A673 (cell line): Measurements from ENCODE around the gene HERC3. TPM values are rescaled to one million over a fixed set of nuclear protein-coding genes. Genes with fewer than 3 reads are reported as not detected.
A peak's percentile ranks its signal among the peaks of the same experiment; 100 is the strongest.

Experiments
- BruUV-seq: library from RNA; stranded (reverse); fragments of 400-500 nt; replicated peaks from 2 replicates; lab custom pipeline; 2021; lab: Mats Ljungman, UMichigan
- CTCF ChIA-PET: fragments of 300-600 bp; sonication (Branson Sonifier 250); formaldehyde crosslinking; loops from one replicate; lab custom pipeline; 2022; ENCODE audit warnings: antibody characterized with exemption; lab: Charles Lee
- POLR2A ChIA-PET: fragments of 300-600 bp; sonication (Branson Sonifier 250); formaldehyde crosslinking; loops from one replicate; lab custom pipeline; 2022; ENCODE audit warnings: antibody characterized with exemption; ENCODE audit not compliant: low non-redundant PET; lab: Charles Lee
- DNase-seq: peaks from one replicate; pipeline ENCODE4 v3.0.0-alpha.2; 2015; ENCODE audit warnings: low spot score
- H3K27ac ChIP-seq: fragments of 200-600 bp; sonication (generic); 2 replicates; pipeline ENCODE4 v1.5.1; 2016; ENCODE audit warnings: mixed run types, low read depth, mild to moderate bottlenecking, mixed read lengths, antibody characterized with exemption, low read length; ENCODE audit not compliant: poor library complexity, severe bottlenecking
- H3K27me3 ChIP-seq: fragments of 200-600 bp; sonication (generic); replicated peaks from 2 replicates; pipeline ENCODE4 v1.6.1; 2017; ENCODE audit warnings: mixed run types, low read depth, mild to moderate bottlenecking, mixed read lengths, antibody characterized with exemption, low read length; ENCODE audit not compliant: insufficient read depth, poor library complexity
- H3K36me3 ChIP-seq: fragments of 200-600 bp; sonication (generic); 2 replicates; pipeline ENCODE4 v1.6.1; 2016; ENCODE audit warnings: mixed run types, mild to moderate bottlenecking, mixed read lengths, antibody characterized with exemption, low read length; ENCODE audit not compliant: insufficient read depth, poor library complexity, severe bottlenecking
- H3K4me1 ChIP-seq: fragments of 200-600 bp; sonication (generic); 2 replicates; pipeline ENCODE4 v1.6.1; 2017; ENCODE audit warnings: mixed run types, mild to moderate bottlenecking, mixed read lengths, antibody characterized with exemption, low read length; ENCODE audit not compliant: insufficient read depth, poor library complexity, severe bottlenecking
- H3K4me3 ChIP-seq: fragments of 200-600 bp; sonication (generic); 2 replicates; pipeline ENCODE4 v1.5.1; 2016; ENCODE audit warnings: low read depth, mixed run types, mild to moderate bottlenecking, mixed read lengths, low read length; ENCODE audit not compliant: poor library complexity, severe bottlenecking
- H3K9me3 ChIP-seq: fragments of 200-600 bp; sonication (generic); 2 replicates; pipeline ENCODE4 v1.6.1; 2016; ENCODE audit warnings: mixed run types, low read depth, mild to moderate bottlenecking, mixed read lengths, antibody characterized with exemption, low read length; ENCODE audit not compliant: poor library complexity, severe bottlenecking
- EZH2 ChIP-seq: fragments of 200-600 bp; sonication (generic); IDR thresholded peaks from 2 replicates; pipeline ENCODE4 v1.6.1; 2017; ENCODE audit warnings: borderline replicate concordance, low read depth, mild to moderate bottlenecking, mixed read lengths, antibody characterized with exemption, low read length; ENCODE audit not compliant: poor library complexity, severe bottlenecking
- intact Hi-C: fragments of 100-400 bp; cut with micrococcal nuclease; formaldehyde crosslinking; loops from one replicate; pipeline ENCODE4 v1.10.0; 2022; ENCODE audit not compliant: unreplicated experiment
- total RNA-seq: library from RNA; stranded (reverse); gene quantifications from 2 replicates; pipeline ENCODE4 v1.2.3, GENCODE V29; 2021
- TF ChIP-seq, protein P1 (sequence below): fragments of 300-800, 200-600 bp; sonication (generic); conservative IDR thresholded peaks from 2 replicates; pipeline ENCODE4 v1.5.1; 2017; ENCODE audit warnings: low read depth, mild to moderate bottlenecking, antibody characterized with exemption, low read length, moderate library complexity, mixed read lengths

HERC3 gene
- total RNA-seq, 1 experiment from 2014 or later, result 0.71 TPM

DNA sequence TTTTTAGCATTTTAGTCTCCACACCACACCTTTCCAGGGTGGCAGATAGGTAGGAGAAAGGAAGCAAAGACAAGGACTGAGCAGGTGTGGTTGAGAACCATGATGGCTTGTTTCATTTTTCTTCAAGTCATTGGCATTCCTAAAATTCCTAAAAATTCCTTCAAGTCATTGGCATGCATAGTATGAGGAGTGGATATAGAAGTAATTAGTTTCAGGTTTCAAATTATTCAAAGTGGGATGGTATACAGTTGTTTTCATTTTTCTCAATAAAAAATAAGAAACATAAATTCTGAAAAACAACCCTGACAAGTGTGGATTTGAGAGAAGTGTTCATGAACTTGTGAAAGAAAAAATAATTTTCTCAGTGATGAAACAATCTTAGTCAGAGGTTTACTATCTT is 22.3 kb upstream of the HERC3 start:
- CTCF ChIA-PET, result no interaction called here

DNA sequence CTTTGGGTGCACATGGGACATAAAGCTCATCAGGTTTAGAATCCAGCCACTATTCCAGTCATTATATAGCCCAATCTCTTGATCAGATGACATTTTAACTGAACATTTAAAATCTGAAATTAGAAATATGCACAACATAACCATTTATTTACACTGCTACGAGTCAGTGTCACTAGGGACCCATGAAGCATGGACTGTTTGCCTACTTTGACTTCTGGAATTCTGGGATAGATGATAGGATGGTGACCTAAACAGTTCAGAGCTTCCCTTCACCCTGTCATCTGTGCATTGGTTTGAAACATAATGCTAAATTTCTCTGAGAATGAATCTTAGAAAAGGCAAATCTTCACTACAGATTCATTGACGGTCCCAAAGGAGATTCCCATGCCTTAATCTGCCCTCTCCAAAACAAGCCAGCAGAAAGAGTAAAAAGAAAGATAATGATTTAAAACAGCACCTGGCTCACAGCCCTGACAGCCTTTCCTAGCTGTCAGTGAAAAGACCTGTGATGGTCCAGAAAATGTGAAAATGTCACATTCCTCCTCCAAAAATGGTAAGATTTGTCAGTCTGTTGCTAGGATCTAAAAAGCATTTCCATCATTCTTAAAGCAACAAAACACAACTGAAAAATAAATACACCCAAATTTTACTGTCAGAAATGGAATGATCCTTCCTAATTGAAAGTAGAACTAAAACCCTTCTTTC is 18.9 kb upstream of the HERC3 start:
- no peak overlapping the region for H3K27ac ChIP-seq
- BruUV-seq, result no TSS peak
- POLR2A ChIA-PET, result no interaction called here

More for the DNA sequence above, 22.3 kb upstream of the HERC3 start:
- H3K27me3 ChIP-seq, result no peaks in the 10 kb centered on the region
- no peak overlapping the region for H3K27ac ChIP-seq
- TF ChIP-seq, protein P1, sequence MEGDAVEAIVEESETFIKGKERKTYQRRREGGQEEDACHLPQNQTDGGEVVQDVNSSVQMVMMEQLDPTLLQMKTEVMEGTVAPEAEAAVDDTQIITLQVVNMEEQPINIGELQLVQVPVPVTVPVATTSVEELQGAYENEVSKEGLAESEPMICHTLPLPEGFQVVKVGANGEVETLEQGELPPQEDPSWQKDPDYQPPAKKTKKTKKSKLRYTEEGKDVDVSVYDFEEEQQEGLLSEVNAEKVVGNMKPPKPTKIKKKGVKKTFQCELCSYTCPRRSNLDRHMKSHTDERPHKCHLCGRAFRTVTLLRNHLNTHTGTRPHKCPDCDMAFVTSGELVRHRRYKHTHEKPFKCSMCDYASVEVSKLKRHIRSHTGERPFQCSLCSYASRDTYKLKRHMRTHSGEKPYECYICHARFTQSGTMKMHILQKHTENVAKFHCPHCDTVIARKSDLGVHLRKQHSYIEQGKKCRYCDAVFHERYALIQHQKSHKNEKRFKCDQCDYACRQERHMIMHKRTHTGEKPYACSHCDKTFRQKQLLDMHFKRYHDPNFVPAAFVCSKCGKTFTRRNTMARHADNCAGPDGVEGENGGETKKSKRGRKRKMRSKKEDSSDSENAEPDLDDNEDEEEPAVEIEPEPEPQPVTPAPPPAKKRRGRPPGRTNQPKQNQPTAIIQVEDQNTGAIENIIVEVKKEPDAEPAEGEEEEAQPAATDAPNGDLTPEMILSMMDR, result no peak
- no peak for TF ChIP-seq EZH2
- H3K4me3 ChIP-seq, result no peak overlapping the region
- H3K36me3 ChIP-seq, result no peaks in the 10 kb centered on the region
- POLR2A ChIA-PET, result no interaction called here
- no TSS peak for BruUV-seq
- no peak for DNase-seq
- no peaks in the 10 kb centered on the region for H3K4me1 ChIP-seq
- no peaks in the 10 kb centered on the region for H3K9me3 ChIP-seq
- intact Hi-C loops, result no loop called here

DNA sequence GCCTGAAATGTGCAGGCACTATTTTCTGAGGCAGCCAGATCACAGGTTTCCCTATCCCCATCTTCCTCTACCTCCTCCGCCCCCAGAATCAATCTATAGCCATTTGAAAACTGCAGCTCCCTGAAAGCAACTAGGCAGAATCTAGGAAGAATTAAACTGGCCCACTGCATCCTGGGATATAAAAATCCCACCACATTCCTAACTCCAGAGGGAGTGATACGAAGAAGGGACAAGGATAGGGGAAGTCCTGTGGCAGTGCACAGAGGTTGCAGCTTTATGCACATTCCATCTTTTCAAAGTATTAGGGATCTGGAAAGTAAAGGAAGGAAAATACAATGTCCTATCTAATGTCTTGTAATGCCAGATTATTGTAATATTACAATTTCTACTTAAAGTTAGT is 18.3 kb upstream of the HERC3 start:
- Histone ChIP-seq H3K27me3 (no peaks in the 10 kb centered on the region), H3K36me3 (no peaks in the 10 kb centered on the region), H3K4me3 (no peak overlapping the region), H3K4me1 (no peaks in the 10 kb centered on the region), H3K9me3 (no peaks in the 10 kb centered on the region), H3K27ac (no peak overlapping the region)
- peak; percentile 2 for DNase-seq
- intact Hi-C loops, result no loop called here
- ChIA-PET CTCF (no interaction called here), POLR2A (no interaction called here)
- BruUV-seq, result no TSS peak
- TF ChIP-seq EZH2, result no peak
- TF ChIP-seq, protein P1, result no peak

More for the DNA sequence above, 18.9 kb upstream of the HERC3 start:
- no peaks in the 10 kb centered on the region for H3K36me3 ChIP-seq
- H3K27me3 ChIP-seq, result no peaks in the 10 kb centered on the region
- H3K4me3 ChIP-seq, result no peak overlapping the region
- CTCF ChIA-PET, result no interaction called here
- TF ChIP-seq, protein P1, result no peak
- no peak for TF ChIP-seq EZH2
- H3K4me1 ChIP-seq, result no peaks in the 10 kb centered on the region
- DNase-seq, result no peak
- intact Hi-C loops, result no loop called here
- no peaks in the 10 kb centered on the region for H3K9me3 ChIP-seq
